ENCODE results near the gene SHFL. TPM values are rescaled to one million over a fixed set of nuclear protein-coding genes. Genes with fewer than 3 reads are reported as not detected.

Gene SHFL
- total RNA-seq, 2 donors from 2014 or later: 61.9 to 83.1 TPM

DNA sequence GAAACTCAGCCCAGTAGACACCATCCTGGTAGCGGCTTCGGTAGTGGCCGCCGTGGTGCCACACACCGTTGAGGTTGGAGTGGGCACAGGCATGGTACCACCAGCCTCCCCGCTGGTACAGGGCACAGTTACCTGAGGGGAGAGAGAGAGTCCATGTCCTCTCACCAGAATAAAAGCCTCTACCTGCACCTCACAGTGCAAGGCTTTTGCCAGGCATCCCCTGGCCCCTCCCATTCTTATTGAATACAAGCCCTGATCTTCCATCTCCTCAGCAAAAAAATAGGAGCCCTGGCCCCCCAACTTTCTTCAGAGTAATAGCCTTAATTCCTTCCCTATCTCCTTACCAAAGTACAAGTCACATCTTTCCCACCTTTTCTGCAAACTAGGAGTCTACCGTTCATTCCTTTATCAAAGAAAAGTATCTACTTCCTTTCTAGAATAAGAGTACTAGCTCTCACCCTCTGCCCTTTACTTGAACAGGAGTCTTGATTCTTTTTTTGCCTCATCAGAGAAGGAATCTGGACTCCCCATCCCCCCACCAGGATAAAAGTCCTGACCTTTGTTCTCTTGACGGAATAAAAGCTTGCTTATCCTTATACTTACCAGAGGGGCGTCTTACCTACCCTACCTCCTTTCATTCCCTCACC is 6.7 kb downstream of the SHFL start:
- H3K27ac Mint-ChIP-seq: peak overlapping the region in 1 of 2 donors; percentile 60
- no peak for ATAC-seq
- DNase-seq (ENCODE audit: low spot score): no peak
- H3K9me3 Mint-ChIP-seq: no peaks in the 10 kb centered on the region
- peaks cover 7 to 20% of the 10 kb centered on the region in 2 donors for H3K4me1 Mint-ChIP-seq (ENCODE audit: low read depth in 2 of 2)
- H3K27me3 Mint-ChIP-seq: no peaks in the 10 kb centered on the region
- peaks cover 5% of the 10 kb centered on the region for H3K36me3 Mint-ChIP-seq
- no peak overlapping the region for H3K4me3 Mint-ChIP-seq

DNA sequence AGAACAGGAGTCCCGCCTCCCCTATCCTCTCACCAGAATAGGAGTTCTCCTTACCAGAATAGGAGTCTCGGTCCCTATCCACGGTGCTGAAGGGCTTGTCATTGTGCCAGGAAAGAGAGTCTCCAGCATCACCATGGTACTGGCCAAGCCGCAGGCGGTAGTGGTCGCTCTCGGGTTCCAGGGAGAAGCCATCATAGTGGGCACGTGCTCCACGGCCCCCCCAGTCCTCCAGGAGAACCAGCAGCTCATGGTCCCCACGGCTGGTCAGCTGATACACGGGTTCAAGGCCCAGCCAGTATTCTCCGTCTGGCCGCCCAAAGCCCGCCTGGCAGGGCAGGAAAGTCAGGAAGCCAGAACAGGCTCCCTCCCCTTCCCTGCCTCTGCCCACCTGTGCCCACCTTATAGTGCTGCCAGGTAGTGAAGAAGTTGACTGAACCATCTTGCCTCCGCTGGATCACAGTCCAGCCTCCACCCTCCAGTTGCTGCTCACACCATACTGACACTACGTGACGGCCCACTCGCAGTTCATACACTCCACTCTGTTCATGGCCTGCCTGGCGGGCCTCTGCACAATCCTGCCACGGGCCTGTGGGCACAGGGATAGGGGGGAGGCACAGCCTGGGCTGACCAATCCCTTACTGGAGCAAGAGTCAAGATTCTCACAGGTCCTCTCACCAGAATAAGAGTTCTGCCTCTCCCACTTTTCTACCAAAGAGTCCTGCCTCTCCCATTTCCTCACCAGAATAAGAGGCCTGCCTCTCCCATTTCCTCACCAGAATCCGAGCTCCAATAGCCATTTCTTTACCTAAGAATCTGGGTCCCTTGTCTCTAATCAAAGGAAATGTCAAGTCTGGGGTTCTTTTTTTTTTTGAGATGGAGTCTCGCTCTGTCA is 7.4 kb downstream of the SHFL start:
- H3K27ac Mint-ChIP-seq: peak overlapping the region in 1 of 2 donors; percentile 60
- peaks cover 5% of the 10 kb centered on the region for H3K36me3 Mint-ChIP-seq
- H3K4me3 Mint-ChIP-seq: no peak overlapping the region
- no peak for ATAC-seq
- H3K9me3 Mint-ChIP-seq: no peaks in the 10 kb centered on the region
- no peaks in the 10 kb centered on the region for H3K27me3 Mint-ChIP-seq
- no peak for DNase-seq (ENCODE audit: low spot score)
- peaks cover 6 to 22% of the 10 kb centered on the region in 2 donors for H3K4me1 Mint-ChIP-seq (ENCODE audit: low read depth in 2 of 2)

- H3K9me3 Mint-ChIP-seq: no peaks in the 10 kb centered on the region
- H3K4me3 Mint-ChIP-seq: peak overlapping the region; percentile 48
- H3K27me3 Mint-ChIP-seq: no peaks in the 10 kb centered on the region
- H3K36me3 Mint-ChIP-seq: peaks cover 5% of the 10 kb centered on the region
- no peak for ATAC-seq
- no peak for DNase-seq (ENCODE audit: low spot score)
- peaks cover 24 to 32% of the 10 kb centered on the region in 2 donors for H3K4me1 Mint-ChIP-seq (ENCODE audit: low read depth in 2 of 2)
- H3K27ac Mint-ChIP-seq: peak overlapping the region; percentile 41 to 56
These were observed 9.5 kb downstream of the SHFL start for GRCh38 chr19:10095622-10095947.

- Mint-ChIP-seq H3K27me3 (no peaks in the 10 kb centered on the region), H3K27ac (peak overlapping the region; percentile 41 to 56), H3K9me3 (no peaks in the 10 kb centered on the region), H3K36me3 (peaks cover 5% of the 10 kb centered on the region), H3K4me3 (peak overlapping the region; percentile 48), H3K4me1 (ENCODE audit: low read depth in 2 of 2) (peaks cover 29 to 35% of the 10 kb centered on the region in 2 donors)
- peak; percentile 95 for DNase-seq (ENCODE audit: low spot score)
- ATAC-seq: peak; percentile 98
These were observed 10.0 kb downstream of the SHFL start for GRCh38 chr19:10095948-10096614.

DNA sequence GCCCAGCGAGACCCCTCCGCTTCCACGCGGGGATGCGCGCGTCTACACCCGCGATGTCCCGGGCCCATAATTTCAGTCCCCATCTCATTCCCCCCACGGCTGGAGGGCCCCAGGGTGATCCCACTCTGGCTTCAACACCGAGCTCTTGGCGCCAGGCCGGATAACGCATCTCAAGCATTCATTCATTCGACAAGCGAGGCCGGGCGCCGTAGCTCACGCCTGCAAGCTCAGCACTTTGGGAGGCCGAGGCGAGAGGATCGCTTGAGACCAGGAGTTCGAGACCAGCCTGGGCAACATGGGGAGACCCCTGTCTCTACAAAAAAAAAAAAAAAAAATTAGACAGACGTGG is 10.5 kb downstream of the SHFL start:
- peak overlapping the region; percentile 48 for H3K4me3 Mint-ChIP-seq
- peaks cover 5% of the 10 kb centered on the region for H3K36me3 Mint-ChIP-seq
- ATAC-seq (no peak), DNase-seq (ENCODE audit: low spot score) (no peak)
- peak overlapping the region in 1 of 2 donors; percentile 18 for H3K27ac Mint-ChIP-seq
- H3K9me3 Mint-ChIP-seq: no peaks in the 10 kb centered on the region
- no peaks in the 10 kb centered on the region for H3K27me3 Mint-ChIP-seq
- peaks cover 28 to 34% of the 10 kb centered on the region in 2 donors for H3K4me1 Mint-ChIP-seq (ENCODE audit: low read depth in 2 of 2)

DNA sequence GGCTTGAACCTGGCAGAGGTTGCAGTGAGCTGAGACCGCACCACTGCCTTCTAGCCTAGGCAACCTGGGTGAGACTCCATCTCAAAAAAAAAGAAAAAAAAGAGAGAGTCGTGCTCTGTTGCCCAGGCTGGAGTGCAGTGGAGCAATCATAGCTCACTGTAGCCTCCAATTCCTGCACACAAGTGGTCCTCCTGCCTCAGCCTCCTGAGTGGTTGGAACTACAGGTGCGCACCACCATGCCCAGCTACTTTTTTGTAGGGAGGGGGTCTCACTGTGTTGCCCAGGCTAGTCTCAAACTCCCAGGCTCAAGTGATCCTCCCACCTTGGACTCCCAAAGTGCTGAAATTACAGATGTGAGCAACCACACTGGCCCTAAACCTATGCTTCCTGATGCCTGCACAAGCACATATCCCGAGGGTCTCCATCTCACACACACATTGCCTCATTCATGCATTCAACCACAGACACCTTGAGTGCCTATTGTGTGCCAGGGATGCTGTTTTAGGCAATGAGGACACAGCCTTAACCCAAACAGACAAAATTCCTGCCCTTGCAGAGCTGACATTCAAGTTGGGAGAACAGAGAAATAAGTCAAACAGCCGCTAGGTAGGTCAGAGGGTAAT is 14.2 kb downstream of the SHFL start:
- Mint-ChIP-seq H3K9me3 (no peaks in the 10 kb centered on the region), H3K27me3 (no peaks in the 10 kb centered on the region), H3K27ac (peak overlapping the region; percentile 96 to 99), H3K4me1 (ENCODE audit: low read depth in 2 of 2) (peaks cover 49 to 53% of the 10 kb centered on the region in 2 donors), H3K4me3 (peak overlapping the region; percentile 86), H3K36me3 (no peaks in the 10 kb centered on the region)
- DNase-seq (ENCODE audit: low spot score) (no peak), ATAC-seq (no peak)

DNA sequence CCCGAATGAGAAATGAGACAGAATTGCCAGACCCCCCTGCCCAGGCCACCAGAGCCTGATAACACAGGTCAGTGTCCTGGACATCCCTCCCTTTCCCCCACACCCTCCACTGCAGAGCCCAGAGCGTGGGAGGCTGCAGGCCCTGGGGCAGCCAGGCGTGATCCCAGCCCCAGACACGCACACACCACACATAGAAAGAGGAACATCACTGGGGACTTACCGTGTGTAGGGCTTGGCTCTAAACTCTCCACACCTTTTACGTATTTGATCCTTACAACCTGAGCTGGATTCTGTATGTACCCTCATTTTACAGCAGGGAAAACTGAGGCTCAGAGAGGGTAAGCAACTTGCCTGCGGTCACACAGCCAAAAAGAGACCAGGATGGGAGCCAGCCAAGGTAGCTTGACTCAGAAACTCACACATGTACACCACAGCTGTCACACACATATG is 16.7 kb downstream of the SHFL start:
- Mint-ChIP-seq H3K9me3 (no peaks in the 10 kb centered on the region), H3K4me3 (peak overlapping the region; percentile 86)
- peak in 1 of 2 donors; percentile 7 for ATAC-seq

DNA sequence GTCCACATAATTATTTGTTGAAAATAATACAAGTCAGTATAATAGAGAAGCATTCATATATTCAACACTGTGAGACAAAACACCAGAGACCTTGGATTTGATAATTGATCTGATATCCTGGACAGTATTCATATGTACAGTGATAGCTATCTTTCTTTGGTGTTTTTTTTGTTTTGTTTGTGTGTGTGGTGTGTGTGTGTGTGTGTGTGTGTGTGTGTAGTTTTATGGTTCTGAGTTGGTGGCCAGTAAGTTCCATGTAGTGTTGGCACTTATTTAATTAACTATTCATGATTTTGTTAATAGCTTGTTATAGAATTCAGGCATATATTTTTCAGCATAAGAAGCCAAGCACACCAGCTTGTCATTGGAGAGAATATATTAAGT is 18.0 kb downstream of the SHFL start:
- H3K4me3 Mint-ChIP-seq: peak overlapping the region; percentile 96
- H3K36me3 Mint-ChIP-seq: peaks cover 8% of the 10 kb centered on the region
- H3K9me3 Mint-ChIP-seq: no peaks in the 10 kb centered on the region
- DNase-seq (ENCODE audit: low spot score) (no peak), ATAC-seq (no peak)
- no peaks in the 10 kb centered on the region for H3K27me3 Mint-ChIP-seq
- peaks cover 50 to 65% of the 10 kb centered on the region in 2 donors for H3K4me1 Mint-ChIP-seq (ENCODE audit: low read depth in 2 of 2)
- peak overlapping the region; percentile 95 to 100 for H3K27ac Mint-ChIP-seq

More for the DNA sequence above, 16.7 kb downstream of the SHFL start:
- peak overlapping the region; percentile 96 to 99 for H3K27ac Mint-ChIP-seq
- H3K4me1 Mint-ChIP-seq (ENCODE audit: low read depth in 2 of 2): peaks cover 58 to 71% of the 10 kb centered on the region in 2 donors
- DNase-seq (ENCODE audit: low spot score): no peak
- H3K36me3 Mint-ChIP-seq: peaks cover 8% of the 10 kb centered on the region
- H3K27me3 Mint-ChIP-seq: no peaks in the 10 kb centered on the region

GRCh38 chr19:10104665-10105508 is 18.8 kb downstream of the SHFL start:
- ATAC-seq (peak; percentile 7 to 71), DNase-seq (ENCODE audit: low spot score) (no peak)
- peaks cover 8% of the 10 kb centered on the region for H3K36me3 Mint-ChIP-seq
- peak overlapping the region; percentile 95 to 100 for H3K27ac Mint-ChIP-seq
- H3K4me3 Mint-ChIP-seq: peak overlapping the region; percentile 96
- no peaks in the 10 kb centered on the region for H3K9me3 Mint-ChIP-seq
- no peaks in the 10 kb centered on the region for H3K27me3 Mint-ChIP-seq
- H3K4me1 Mint-ChIP-seq (ENCODE audit: low read depth in 2 of 2): peaks cover 49 to 64% of the 10 kb centered on the region in 2 donors

DNA sequence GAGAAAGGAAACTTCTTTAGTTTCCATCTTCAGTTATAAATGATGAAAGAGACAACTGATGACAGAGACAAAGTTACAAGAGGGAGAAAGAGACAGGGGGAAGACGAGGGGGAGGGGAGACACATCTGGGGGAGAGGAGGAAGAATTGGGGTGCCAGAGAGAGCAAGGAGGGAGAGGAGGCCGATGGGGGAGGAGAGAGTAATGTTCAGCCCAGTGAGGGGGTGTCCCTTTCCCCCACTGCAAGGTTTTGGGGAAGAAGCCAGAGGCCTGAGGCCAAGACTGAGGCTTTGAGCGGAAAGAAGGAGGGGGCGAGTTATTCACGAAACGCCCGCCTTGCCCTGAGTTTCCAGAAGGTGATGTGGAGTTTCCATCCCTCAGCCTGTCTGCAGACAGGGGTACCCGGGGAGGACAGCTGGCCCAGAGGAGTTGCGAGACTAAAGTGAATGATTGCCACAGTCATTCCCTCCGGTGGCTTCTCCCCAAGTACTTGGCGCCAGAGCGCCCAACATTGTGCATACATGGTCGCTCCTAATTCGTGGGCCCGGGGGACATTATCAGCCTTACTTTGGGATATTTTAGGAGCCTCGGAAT is 19.5 kb downstream of the SHFL start:
- peaks cover 8% of the 10 kb centered on the region for H3K36me3 Mint-ChIP-seq
- ATAC-seq (peak; percentile 2 to 12), DNase-seq (ENCODE audit: low spot score) (no peak)
- peaks cover 51 to 64% of the 10 kb centered on the region in 2 donors for H3K4me1 Mint-ChIP-seq (ENCODE audit: low read depth in 2 of 2)
- no peaks in the 10 kb centered on the region for H3K9me3 Mint-ChIP-seq
- H3K27ac Mint-ChIP-seq: peak overlapping the region; percentile 95 to 100
- H3K4me3 Mint-ChIP-seq: peak overlapping the region; percentile 96
- H3K27me3 Mint-ChIP-seq: no peaks in the 10 kb centered on the region

- Mint-ChIP-seq H3K4me1 (ENCODE audit: low read depth in 2 of 2) (peaks cover 52 to 62% of the 10 kb centered on the region in 2 donors), H3K27ac (peak within 1 kb of the TSS; percentile 95 to 100), H3K27me3 (no peaks in the 10 kb centered on the region), H3K9me3 (no peaks in the 10 kb centered on the region), H3K36me3 (peaks cover 8% of the 10 kb centered on the region), H3K4me3 (peak within 1 kb of the TSS; percentile 96)
- ATAC-seq (peak; percentile 86 to 89), DNase-seq (ENCODE audit: low spot score) (peak; percentile 99)
These were observed 20.2 kb downstream of the SHFL start, which contains the start of gene PPAN for GRCh38 chr19:10106100-10106936. PPAN (plus strand) TSS chr19:10106362; CDS start chr19:10106395, 33 bp downstream.

DNA sequence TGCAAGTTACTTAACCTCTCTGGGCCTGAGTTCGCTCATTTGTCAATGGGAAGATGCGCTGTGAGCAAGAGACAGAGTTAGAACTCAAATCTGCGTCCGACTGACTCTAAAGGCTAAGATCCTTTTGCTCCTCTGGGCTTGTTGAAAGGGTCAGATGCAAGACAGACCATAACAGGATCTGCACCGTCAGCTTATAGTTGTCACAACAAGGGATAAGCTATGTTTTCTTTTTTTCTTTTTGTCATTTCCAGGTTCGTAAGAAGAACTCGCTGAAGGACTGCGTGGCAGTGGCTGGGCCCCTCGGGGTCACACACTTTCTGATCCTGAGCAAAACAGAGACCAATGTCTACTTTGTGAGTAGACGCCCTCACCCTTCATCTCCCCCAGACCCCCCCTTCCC is 21.1 kb downstream of the SHFL start:
- H3K36me3 Mint-ChIP-seq: peaks cover 8% of the 10 kb centered on the region
- H3K4me1 Mint-ChIP-seq (ENCODE audit: low read depth in 2 of 2): peaks cover 56 to 66% of the 10 kb centered on the region in 2 donors
- no peaks in the 10 kb centered on the region for H3K9me3 Mint-ChIP-seq
- DNase-seq (ENCODE audit: low spot score) (no peak), ATAC-seq (no peak)
- H3K4me3 Mint-ChIP-seq: peak overlapping the region; percentile 96
- H3K27ac Mint-ChIP-seq: peak overlapping the region; percentile 95 to 100
- no peaks in the 10 kb centered on the region for H3K27me3 Mint-ChIP-seq
